ENCODE data around the gene HOXC5. TPM values are rescaled to one million over a fixed set of nuclear protein-coding genes. Genes with fewer than 3 reads are reported as not detected.

The HOXC5 gene
- polyA plus RNA-seq, 3 donors = not detected

- DNase-seq = no peak
- Histone ChIP-seq H3K4me1 (ENCODE audit: control insufficient read depth in 1 of 2, insufficient read depth in 2 of 2, low read length in 2 of 2) (no peaks in the 10 kb centered on the region), H3K27me3 (ENCODE audit: control insufficient read depth in 2 of 2, insufficient read depth in 2 of 2, low read length in 2 of 2) (peaks cover 84 to 98% of the 10 kb centered on the region in 2 donors), H3K4me2 (replicated peaks; ENCODE audit: extremely low read depth, low read length, poor library complexity, severe bottlenecking) (no peak overlapping the region), H3K9ac (ENCODE audit: insufficient read depth, low read length, poor library complexity, severe bottlenecking) (no peak overlapping the region), H3K36me3 (replicated peaks in 1 of 2; ENCODE audit: control insufficient read depth in 1 of 2, insufficient read depth in 2 of 2, low read length in 2 of 2) (no peaks in the 10 kb centered on the region), H3K79me2 (ENCODE audit: insufficient read depth, low read length) (no peaks in the 10 kb centered on the region), H3K4me3 (replicated peaks in 1 of 3; ENCODE audit: low read depth in 2 of 3, low read length in 3 of 3) (no peak overlapping the region), H3K9me3 (replicated peaks in 1 of 2; ENCODE audit: control insufficient read depth in 1 of 2, insufficient read depth in 1 of 2, low read length in 2 of 2) (peaks cover 9 to 50% of the 10 kb centered on the region in 2 donors), H2AFZ (ENCODE audit: insufficient read depth, low read depth, low read length, poor library complexity, severe bottlenecking) (no peak overlapping the region), H3K27ac (ENCODE audit: low read depth in 1 of 2, low read length in 2 of 2) (no peak overlapping the region), H4K20me1 (ENCODE audit: insufficient read depth, low read length) (no peaks in the 10 kb centered on the region)
- peaks cover 91 to 98% (median 93%) of the 10 kb centered on the region in 3 donors for H3K27me3 Mint-ChIP-seq (ENCODE audit: low read depth in 3 of 3)
- WGBS (ENCODE audit: insufficient coverage) = no CpG with 5 or more reads among the region's 14 CpGs
- H3K4me3 Mint-ChIP-seq = peak overlapping the region in 1 of 2 donors; percentile 80
- H3K27ac Mint-ChIP-seq = no peak overlapping the region
- TF ChIP-seq, protein P1, sequence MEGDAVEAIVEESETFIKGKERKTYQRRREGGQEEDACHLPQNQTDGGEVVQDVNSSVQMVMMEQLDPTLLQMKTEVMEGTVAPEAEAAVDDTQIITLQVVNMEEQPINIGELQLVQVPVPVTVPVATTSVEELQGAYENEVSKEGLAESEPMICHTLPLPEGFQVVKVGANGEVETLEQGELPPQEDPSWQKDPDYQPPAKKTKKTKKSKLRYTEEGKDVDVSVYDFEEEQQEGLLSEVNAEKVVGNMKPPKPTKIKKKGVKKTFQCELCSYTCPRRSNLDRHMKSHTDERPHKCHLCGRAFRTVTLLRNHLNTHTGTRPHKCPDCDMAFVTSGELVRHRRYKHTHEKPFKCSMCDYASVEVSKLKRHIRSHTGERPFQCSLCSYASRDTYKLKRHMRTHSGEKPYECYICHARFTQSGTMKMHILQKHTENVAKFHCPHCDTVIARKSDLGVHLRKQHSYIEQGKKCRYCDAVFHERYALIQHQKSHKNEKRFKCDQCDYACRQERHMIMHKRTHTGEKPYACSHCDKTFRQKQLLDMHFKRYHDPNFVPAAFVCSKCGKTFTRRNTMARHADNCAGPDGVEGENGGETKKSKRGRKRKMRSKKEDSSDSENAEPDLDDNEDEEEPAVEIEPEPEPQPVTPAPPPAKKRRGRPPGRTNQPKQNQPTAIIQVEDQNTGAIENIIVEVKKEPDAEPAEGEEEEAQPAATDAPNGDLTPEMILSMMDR (IDR thresholded peaks at IDR 0.05) = no peak
- intact Hi-C loops (cut with micrococcal nuclease) = loop anchor here in 1 of 2 donors (10.0 kb wide), 1 partner anchor 63 kb away; the partner anchor contains the start of genes HOTAIR and HOXC11
- peaks cover 5 to 38% (median 17%) of the 10 kb centered on the region in 7 donors for H3K9me3 Mint-ChIP-seq
- peaks cover 6% of the 10 kb centered on the region for H3K4me1 Mint-ChIP-seq
- H3K36me3 Mint-ChIP-seq = peaks cover 4 to 7% of the 10 kb centered on the region in 2 donors
Observed at GRCh38 chr12:54037360-54038283, 4.8 kb downstream of the HOXC5 start.

DNA sequence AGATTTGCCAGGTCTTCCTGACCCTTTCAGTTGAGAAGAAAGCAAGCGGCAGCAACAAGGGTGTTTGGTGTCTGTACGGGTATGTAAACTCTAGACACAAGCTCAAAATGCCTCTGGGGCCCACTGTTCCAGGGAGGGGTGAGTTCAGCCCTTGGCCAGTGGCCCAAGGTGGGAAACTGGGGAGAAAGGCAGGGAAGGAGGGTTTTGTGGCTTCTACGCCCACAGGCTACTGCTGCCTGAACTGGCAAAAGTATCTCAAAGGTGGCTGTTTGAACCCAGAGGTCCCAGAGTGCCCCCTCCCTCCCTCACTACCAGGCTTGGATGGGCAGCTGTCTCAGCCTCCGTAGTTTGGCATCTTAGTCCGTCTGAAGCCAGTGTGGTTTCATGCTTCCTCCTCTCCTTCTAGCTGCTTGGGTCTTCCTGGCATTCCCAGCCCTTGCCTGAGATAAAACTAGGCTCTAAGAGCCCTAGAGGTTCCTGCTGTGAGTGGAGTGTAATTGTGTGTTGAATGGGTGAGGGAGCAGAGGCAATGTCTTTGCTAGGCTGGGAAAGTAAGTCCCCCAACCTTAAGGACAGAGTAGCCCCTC lies 5.5 kb downstream of the HOXC5 start:
- peak overlapping the region in 1 of 2 donors; percentile 71 for H3K4me3 Mint-ChIP-seq
- Histone ChIP-seq H3K9me3 (replicated peaks in 1 of 2; ENCODE audit: control insufficient read depth in 1 of 2, insufficient read depth in 1 of 2, low read length in 2 of 2) (peaks cover 1 to 43% of the 10 kb centered on the region in 2 donors), H3K4me1 (ENCODE audit: control insufficient read depth in 1 of 2, insufficient read depth in 2 of 2, low read length in 2 of 2) (no peaks in the 10 kb centered on the region), H3K4me2 (replicated peaks; ENCODE audit: extremely low read depth, low read length, poor library complexity, severe bottlenecking) (no peak overlapping the region), H3K4me3 (replicated peaks in 1 of 3; ENCODE audit: low read depth in 2 of 3, low read length in 3 of 3) (no peak overlapping the region), H3K9ac (ENCODE audit: insufficient read depth, low read length, poor library complexity, severe bottlenecking) (no peak overlapping the region), H3K36me3 (replicated peaks in 1 of 2; ENCODE audit: control insufficient read depth in 1 of 2, insufficient read depth in 2 of 2, low read length in 2 of 2) (no peaks in the 10 kb centered on the region), H4K20me1 (ENCODE audit: insufficient read depth, low read length) (no peaks in the 10 kb centered on the region), H3K79me2 (ENCODE audit: insufficient read depth, low read length) (no peaks in the 10 kb centered on the region), H3K27ac (ENCODE audit: low read depth in 1 of 2, low read length in 2 of 2) (no peak overlapping the region), H2AFZ (ENCODE audit: insufficient read depth, low read depth, low read length, poor library complexity, severe bottlenecking) (no peak overlapping the region), H3K27me3 (ENCODE audit: control insufficient read depth in 2 of 2, insufficient read depth in 2 of 2, low read length in 2 of 2) (peaks cover 84 to 98% of the 10 kb centered on the region in 2 donors)
- intact Hi-C loops (cut with micrococcal nuclease) = loop anchor here in 1 of 2 donors (10.0 kb wide), 1 partner anchor 64 kb away; the partner anchor contains the start of genes HOTAIR and HOXC11
- no peak overlapping the region for H3K27ac Mint-ChIP-seq
- H3K27me3 Mint-ChIP-seq (ENCODE audit: low read depth in 3 of 3) = peaks cover 91 to 98% (median 93%) of the 10 kb centered on the region in 3 donors
- peaks cover 0 to 31% (median 9%) of the 10 kb centered on the region in 7 donors for H3K9me3 Mint-ChIP-seq
- peaks cover 2% of the 10 kb centered on the region for H3K4me1 Mint-ChIP-seq
- 53% methylated on average over 4 of the region's 5 CpGs for WGBS (ENCODE audit: insufficient coverage)
- no peak for DNase-seq
- TF ChIP-seq, protein P1 (IDR thresholded peaks at IDR 0.05) = no peak
- H3K36me3 Mint-ChIP-seq = peaks cover 0 to 3% of the 10 kb centered on the region in 2 donors

Data from CD14-positive monocyte (primary cell).